Progenitor cell of endocrine pancreas (in vitro differentiated cells): Measurements from ENCODE around the gene DDX23. TPM values are rescaled to one million over a fixed set of nuclear protein-coding genes. Genes with fewer than 3 reads are reported as not detected.
A peak's percentile ranks its signal among the peaks of the same experiment; 100 is the strongest.
"Not testable (repeated sequence)": the region's sequence is repeated elsewhere in the genome, so short reads cannot be mapped to it uniquely, and the experiment has no call there.

Experiments used
- DNase-seq: peaks from one replicate; pipeline ENCODE4 v3.0.0; 2021; ENCODE audit warnings: low spot score; ENCODE audit not compliant: unreplicated experiment
- H3K27ac Mint-ChIP-seq: 2 replicates; pipeline ENCODE4 v1.8.0; 2021; ENCODE audit warnings: mild to moderate bottlenecking, moderate library complexity, mixed read lengths
- H3K27me3 Mint-ChIP-seq: 2 replicates; pipeline ENCODE4 v1.8.0; 2021; ENCODE audit warnings: mixed read lengths
- H3K36me3 Mint-ChIP-seq: 2 replicates; pipeline ENCODE4 v1.8.0; 2022; ENCODE audit warnings: mixed read lengths; ENCODE audit not compliant: insufficient read depth
- H3K4me1 Mint-ChIP-seq: 2 replicates; pipeline ENCODE4 v1.8.0; 2021; ENCODE audit warnings: low read depth, mixed read lengths
- H3K4me3 Mint-ChIP-seq: 2 replicates; pipeline ENCODE4 v1.8.0; 2021; ENCODE audit warnings: low read depth, mild to moderate bottlenecking, moderate library complexity, mixed read lengths
- H3K9me3 Mint-ChIP-seq: 2 replicates; pipeline ENCODE4 v1.8.0; 2021; ENCODE audit warnings: low read depth, mixed read lengths
- CTCF ChIP-seq: fragments of 200-600 bp; sonication (generic); IDR thresholded peaks from one replicate; pipeline ENCODE4 v1.5.0; 2021; ENCODE audit warnings: antibody characterized with exemption, mild to moderate bottlenecking; ENCODE audit not compliant: unreplicated experiment
- total RNA-seq: library from RNA; stranded (reverse); gene quantifications from 2 replicates; pipeline ENCODE4 v1.2.1, GENCODE V29; 2021

The DDX23 gene
- total RNA-seq, 1 donor from 2014 or later = 129 TPM

- no peak for DNase-seq
- Mint-ChIP-seq H3K9me3 (no peaks in the 10 kb centered on the region), H3K36me3 (peaks cover 9% of the 10 kb centered on the region), H3K4me1 (peaks cover 27% of the 10 kb centered on the region), H3K4me3 (no peak overlapping the region), H3K27me3 (no peaks in the 10 kb centered on the region), H3K27ac (no peak overlapping the region)
- TF ChIP-seq CTCF = no peak
These were observed 9.1 kb upstream of the DDX23 start for GRCh38 chr12:48861111-48861510.

- not testable (repeated sequence) for H3K9me3 Mint-ChIP-seq, H3K4me3 Mint-ChIP-seq, H3K27ac Mint-ChIP-seq, H3K27me3 Mint-ChIP-seq, H3K36me3 Mint-ChIP-seq, DNase-seq
- peaks cover 21% of the 10 kb centered on the region for H3K4me1 Mint-ChIP-seq
These were observed 8.3 kb upstream of the DDX23 start for GRCh38 chr12:48860236-48860635.

GRCh38 chr12:48859607-48860006 is 7.6 kb upstream of the DDX23 start:
- no peak for TF ChIP-seq CTCF
- peaks cover 15% of the 10 kb centered on the region for H3K4me1 Mint-ChIP-seq
- DNase-seq = no peak
- H3K27me3 Mint-ChIP-seq = no peaks in the 10 kb centered on the region
- H3K27ac Mint-ChIP-seq = no peak overlapping the region
- no peaks in the 10 kb centered on the region for H3K9me3 Mint-ChIP-seq
- peaks cover 9% of the 10 kb centered on the region for H3K36me3 Mint-ChIP-seq
- no peak overlapping the region for H3K4me3 Mint-ChIP-seq

- H3K27me3 Mint-ChIP-seq = no peaks in the 10 kb centered on the region
- H3K4me1 Mint-ChIP-seq = peaks cover 4% of the 10 kb centered on the region
- no peak overlapping the region for H3K4me3 Mint-ChIP-seq
- no peaks in the 10 kb centered on the region for H3K9me3 Mint-ChIP-seq
- H3K36me3 Mint-ChIP-seq = peaks cover 7% of the 10 kb centered on the region
- H3K27ac Mint-ChIP-seq = no peak overlapping the region
- no peak for DNase-seq
- TF ChIP-seq CTCF = no peak
These were observed 6.1 kb upstream of the DDX23 start for GRCh38 chr12:48858043-48858442.

GRCh38 chr12:48857278-48857994 is 5.5 kb upstream of the DDX23 start:
- no peaks in the 10 kb centered on the region for H3K9me3 Mint-ChIP-seq
- no peaks in the 10 kb centered on the region for H3K27me3 Mint-ChIP-seq
- DNase-seq = no peak
- TF ChIP-seq CTCF = no peak
- H3K27ac Mint-ChIP-seq = no peak overlapping the region
- peaks cover 7% of the 10 kb centered on the region for H3K36me3 Mint-ChIP-seq
- H3K4me1 Mint-ChIP-seq = peaks cover 6% of the 10 kb centered on the region
- no peak overlapping the region for H3K4me3 Mint-ChIP-seq

- H3K27me3 Mint-ChIP-seq = no peaks in the 10 kb centered on the region
- no peaks in the 10 kb centered on the region for H3K9me3 Mint-ChIP-seq
- no peak overlapping the region for H3K27ac Mint-ChIP-seq
- DNase-seq = no peak
- H3K4me1 Mint-ChIP-seq = peaks cover 6% of the 10 kb centered on the region
- no peak overlapping the region for H3K4me3 Mint-ChIP-seq
- TF ChIP-seq CTCF = no peak
- H3K36me3 Mint-ChIP-seq = peaks cover 7% of the 10 kb centered on the region
These were observed 4.4 kb upstream of the DDX23 start for GRCh38 chr12:48856379-48856778.

- H3K36me3 Mint-ChIP-seq, H3K4me3 Mint-ChIP-seq, DNase-seq, H3K9me3 Mint-ChIP-seq, H3K27me3 Mint-ChIP-seq: not testable (repeated sequence)
- Mint-ChIP-seq H3K4me1 (peaks cover 18% of the 10 kb centered on the region), H3K27ac (peak overlapping the region; percentile 56)
These were observed 3.0 kb upstream of the DDX23 start for GRCh38 chr12:48854932-48855331.
